SK-N-SH (cell line): Measurements from ENCODE around the gene GALNS. TPM values are rescaled to one million over a fixed set of nuclear protein-coding genes. Genes with fewer than 3 reads are reported as not detected.

ENCODE experiments used
- CTCF ChIA-PET: fragments of 300-600, 350-600 bp; formaldehyde crosslinking; extraction: SDS; loops from one replicate; lab custom pipeline; 2021; lab: Yijun Ruan, JAX
- POLR2A ChIA-PET: fragments of 350-600 bp; sonication (Branson Sonifier 250); formaldehyde crosslinking; extraction: SDS; loops from one replicate; lab custom pipeline; 2020; ENCODE audit warnings: antibody characterized with exemption, inconsistent platforms; lab: Yijun Ruan, JAX
- DNase-seq: peaks from one replicate; pipeline ENCODE4 v3.0.0; 2012
- H2AFZ ChIP-seq: fragments of 200-600 bp; sonication (generic); 2 replicates; pipeline ENCODE4 v1.8.1; 2016; ENCODE audit warnings: antibody characterized with exemption, mild to moderate bottlenecking, low read depth
- H3F3A ChIP-seq: fragments of 200-600 bp; sonication (generic); replicated peaks from 2 replicates; pipeline ENCODE3; 2016; ENCODE audit warnings: antibody characterized with exemption, mild to moderate bottlenecking; ENCODE audit not compliant: insufficient read depth
- H3K27ac ChIP-seq, 2 experiments: fragments of 200-500 bp in 1 of 2; fragments of 200-600 bp in 1 of 2; sonication (Bioruptor generic) in 1 of 2; sonication (generic), shearing (Covaris generic) in 1 of 2; 2 replicates each; pipeline versions ENCODE4 v1.5.1 to v1.6.1; 2014 to 2016; ENCODE audit warnings: low read depth in 2 of 2, inconsistent platforms in 1 of 2, low read length in 1 of 2, mild to moderate bottlenecking in 1 of 2, mixed read lengths in 1 of 2
- H3K27me3 ChIP-seq: fragments of 200-600 bp; sonication (generic), shearing (Covaris generic); 2 replicates; pipeline ENCODE4 v1.6.1; 2016; ENCODE audit warnings: mixed run types; ENCODE audit not compliant: insufficient read depth
- H3K36me3 ChIP-seq, 2 experiments: fragments of 200-500 bp in 1 of 2; fragments of 200-600 bp in 1 of 2; sonication (Bioruptor generic) in 1 of 2; sonication (generic) in 1 of 2; replicated peaks in 1 of 2; 2 replicates each; pipeline versions ENCODE3 to v1.5.1; 2014 to 2016; ENCODE audit warnings: low read length in 1 of 2, mild to moderate bottlenecking in 1 of 2; ENCODE audit not compliant: insufficient read depth in 2 of 2, control insufficient read depth in 1 of 2
- H3K4me1 ChIP-seq, 2 experiments: fragments of 200-500 bp in 1 of 2; fragments of 200-600 bp in 1 of 2; sonication (Bioruptor generic) in 1 of 2; sonication (generic), shearing (Covaris generic) in 1 of 2; 2 replicates each; pipeline versions ENCODE4 v1.5.1 to v1.6.1; 2014 to 2016; ENCODE audit warnings: low read depth in 1 of 2, low read length in 1 of 2, mixed run types in 1 of 2; ENCODE audit not compliant: insufficient read depth in 2 of 2, control insufficient read depth in 1 of 2
- H3K4me2 ChIP-seq: fragments of 200-600 bp; sonication (generic), shearing (Covaris generic); 2 replicates; pipeline ENCODE4 v1.6.1; 2017; ENCODE audit warnings: mixed run types
- H3K4me3 ChIP-seq, 2 experiments: fragments of 200-500 bp in 1 of 2; fragments of 200-600 bp in 1 of 2; sonication (Bioruptor generic) in 1 of 2; sonication (generic), shearing (Covaris generic) in 1 of 2; 2 replicates each; pipeline versions ENCODE4 v1.5.1 to v1.8.1; 2014 to 2016; ENCODE audit warnings: low read depth in 2 of 2, inconsistent platforms in 1 of 2, low read length in 1 of 2, mild to moderate bottlenecking in 1 of 2, mixed read lengths in 1 of 2, moderate library complexity in 1 of 2
- H3K79me2 ChIP-seq: fragments of 200-600 bp; sonication (generic); 2 replicates; pipeline ENCODE4 v1.8.1; 2017; ENCODE audit warnings: mild to moderate bottlenecking; ENCODE audit not compliant: insufficient read depth
- H3K9ac ChIP-seq: fragments of 200-600 bp; sonication (generic); 2 replicates; pipeline ENCODE4 v1.6.1; 2017; ENCODE audit warnings: mixed run types
- H3K9me2 ChIP-seq: fragments of 200-600 bp; sonication (generic); 2 replicates; pipeline ENCODE4 v1.6.1; 2017; ENCODE audit warnings: mixed run types
- H3K9me3 ChIP-seq: fragments of 200-600 bp; sonication (generic); 2 replicates; pipeline ENCODE4 v1.6.1; 2017; ENCODE audit warnings: mixed run types, mild to moderate bottlenecking, moderate library complexity
- H4K20me1 ChIP-seq: fragments of 200-600 bp; sonication (generic); 2 replicates; pipeline ENCODE4 v1.6.1; 2017; ENCODE audit warnings: mild to moderate bottlenecking, mixed run types; ENCODE audit not compliant: insufficient read depth
- FOXM1 ChIP-seq: IDR thresholded peaks from 2 replicates; pipeline ENCODE4 v1.4.0; 2012; ENCODE audit warnings: low read depth, mild to moderate bottlenecking
- GABPA ChIP-seq: IDR thresholded peaks from 2 replicates; pipeline ENCODE4 v1.4.0; 2012; ENCODE audit warnings: low read depth, mild to moderate bottlenecking
- MAX ChIP-seq: IDR thresholded peaks from 2 replicates; pipeline ENCODE4 v1.4.0; 2012; ENCODE audit warnings: low read depth
- MXI1 ChIP-seq: IDR thresholded peaks from 2 replicates; pipeline ENCODE4 v1.6.1; 2012; ENCODE audit warnings: mild to moderate bottlenecking, low read depth, low read length, improper control_type of control experiment
- PBX3 ChIP-seq: IDR thresholded peaks from 2 replicates; pipeline ENCODE4; 2012
- RCOR1 ChIP-seq: fragments of 150-350 bp; IDR thresholded peaks from 2 replicates; pipeline ENCODE4 v1.6.1; 2017; ENCODE audit warnings: antibody characterized with exemption, low read length
- TAF1 ChIP-seq: IDR thresholded peaks from 2 replicates; pipeline ENCODE4 v1.6.1; 2012; ENCODE audit warnings: low read depth, mild to moderate bottlenecking, low read length, moderate library complexity, borderline replicate concordance
- WGBS: methylation state at CpG from one replicate; pipeline ENCODE4 v1.1.6; 2017; ENCODE audit warnings: low lambda C conversion rate; 5-methylcytosine and 5-hydroxymethylcytosine counted together
- polyA plus RNA-seq, 3 experiments: library from polyadenylated mRNA; depleted of rRNA; stranded (reverse); fragments of >200 nt; gene quantifications; 2 replicates each; pipeline ENCODE4 v1.2.3, GENCODE V29; 2012
- TF ChIP-seq, protein P1 (sequence below): IDR thresholded peaks from 2 replicates; pipeline ENCODE4 v1.4.0; 2012; ENCODE audit warnings: low read depth, borderline replicate concordance
- TF ChIP-seq, protein P2 (sequence below): fragments of 150-350 bp; IDR thresholded peaks from 2 replicates; pipeline ENCODE4 v1.6.1; 2017; ENCODE audit warnings: antibody characterized with exemption, low read length, low read depth, borderline replicate concordance

Gene GALNS
- polyA plus RNA-seq, 1 of the 3 experiments (the other 2 are of a cell fraction), result 16.5 TPM

GRCh38 chr16:88809068-88809675, 47.6 kb downstream of the GALNS start (continued):
- TF ChIP-seq MXI1, result no peak
- no peak for TF ChIP-seq FOXM1
- TF ChIP-seq, protein P1, sequence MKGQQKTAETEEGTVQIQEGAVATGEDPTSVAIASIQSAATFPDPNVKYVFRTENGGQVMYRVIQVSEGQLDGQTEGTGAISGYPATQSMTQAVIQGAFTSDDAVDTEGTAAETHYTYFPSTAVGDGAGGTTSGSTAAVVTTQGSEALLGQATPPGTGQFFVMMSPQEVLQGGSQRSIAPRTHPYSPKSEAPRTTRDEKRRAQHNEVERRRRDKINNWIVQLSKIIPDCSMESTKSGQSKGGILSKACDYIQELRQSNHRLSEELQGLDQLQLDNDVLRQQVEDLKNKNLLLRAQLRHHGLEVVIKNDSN, result no peak

DNA sequence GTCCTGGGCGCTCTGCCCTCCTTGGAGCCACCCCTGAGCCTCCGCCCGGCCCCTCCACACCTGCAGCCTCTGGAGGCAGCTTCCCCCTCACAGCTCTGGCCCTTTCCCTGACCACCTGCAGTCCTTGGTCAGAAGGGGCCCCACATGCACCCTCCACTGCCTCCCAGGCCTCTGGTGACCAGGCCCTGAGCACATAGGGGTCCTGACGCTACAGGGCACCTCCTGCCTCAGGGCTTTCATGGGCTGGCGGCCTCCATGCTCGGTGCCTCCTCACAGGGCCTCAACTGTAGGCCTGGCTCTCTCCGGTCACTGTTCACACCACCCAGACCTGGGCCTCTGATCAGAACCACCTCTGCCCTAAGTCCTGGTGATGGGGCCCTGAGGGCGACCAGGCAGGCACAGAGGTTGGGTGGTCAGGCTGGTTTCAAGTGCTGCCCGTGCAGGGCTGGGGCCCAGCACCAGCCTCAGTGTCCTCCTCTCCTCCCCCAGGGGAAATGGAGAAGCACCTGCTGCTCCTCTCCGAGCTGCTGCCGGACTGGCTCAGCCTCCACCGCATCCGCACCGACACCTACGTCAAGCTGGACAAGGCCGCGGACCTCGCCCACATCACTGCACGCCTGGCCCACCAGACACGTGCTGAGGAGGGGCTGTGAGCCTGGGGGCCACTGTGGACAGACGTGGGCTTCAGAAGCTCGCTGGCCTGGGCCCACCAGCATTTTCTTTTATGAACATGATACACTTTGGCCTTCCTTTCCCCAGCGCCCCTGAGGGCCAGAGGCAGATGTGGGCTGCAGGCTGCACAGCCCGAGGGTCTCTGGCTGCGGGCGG, 48.9 kb downstream of the GALNS start:
- WGBS, result 94% methylated on average over 20 of the region's 26 CpGs
- Histone ChIP-seq H3F3A (peaks cover 23% of the 10 kb centered on the region), H3K27me3 (no peaks in the 10 kb centered on the region), H3K27ac (no peak overlapping the region), H3K4me1 (peaks cover 10 to 34% of the 10 kb centered on the region in 2 experiments; a peak in 2 of 4 replicates), H2AFZ (no peak overlapping the region), H3K9me3 (no peaks in the 10 kb centered on the region), H3K9me2 (no peaks in the 10 kb centered on the region), H3K79me2 (peaks cover 32% of the 10 kb centered on the region), H3K4me2 (no peak overlapping the region), H4K20me1 (peaks cover 25% of the 10 kb centered on the region), H3K36me3 (peaks cover 0 to 32% of the 10 kb centered on the region in 2 experiments), H3K4me3 (no peak overlapping the region), H3K9ac (no peak overlapping the region)
- CTCF ChIA-PET, result interaction anchor here (1.3 to 2.0 kb wide), 2 partner anchors 8 to 50 kb away, joined by 5 to 12 read pairs; partner anchors contain the start of genes GALNS and TRAPPC2L
- TF ChIP-seq, protein P1, result no peak
- TF ChIP-seq, protein P2, sequence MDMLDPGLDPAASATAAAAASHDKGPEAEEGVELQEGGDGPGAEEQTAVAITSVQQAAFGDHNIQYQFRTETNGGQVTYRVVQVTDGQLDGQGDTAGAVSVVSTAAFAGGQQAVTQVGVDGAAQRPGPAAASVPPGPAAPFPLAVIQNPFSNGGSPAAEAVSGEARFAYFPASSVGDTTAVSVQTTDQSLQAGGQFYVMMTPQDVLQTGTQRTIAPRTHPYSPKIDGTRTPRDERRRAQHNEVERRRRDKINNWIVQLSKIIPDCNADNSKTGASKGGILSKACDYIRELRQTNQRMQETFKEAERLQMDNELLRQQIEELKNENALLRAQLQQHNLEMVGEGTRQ, result no peak
- no peak for TF ChIP-seq TAF1
- TF ChIP-seq GABPA, result no peak
- no peak for TF ChIP-seq PBX3
- TF ChIP-seq MAX, result no peak
- TF ChIP-seq RCOR1, result no peak
- POLR2A ChIA-PET, result no interaction called here
- DNase-seq, result no peak
